Measurements from ENCODE around the gene ROBO2. TPM values are rescaled to one million over a fixed set of nuclear protein-coding genes. Genes with fewer than 3 reads are reported as not detected.

The ROBO2 gene
- polyA plus RNA-seq, 1 donor: 2.2 TPM

GRCh38 chr3:77571971-77572715 lies 532.2 kb downstream of the ROBO2 start:
- no peak for DNase-seq (ENCODE audit: low read depth)

DNA sequence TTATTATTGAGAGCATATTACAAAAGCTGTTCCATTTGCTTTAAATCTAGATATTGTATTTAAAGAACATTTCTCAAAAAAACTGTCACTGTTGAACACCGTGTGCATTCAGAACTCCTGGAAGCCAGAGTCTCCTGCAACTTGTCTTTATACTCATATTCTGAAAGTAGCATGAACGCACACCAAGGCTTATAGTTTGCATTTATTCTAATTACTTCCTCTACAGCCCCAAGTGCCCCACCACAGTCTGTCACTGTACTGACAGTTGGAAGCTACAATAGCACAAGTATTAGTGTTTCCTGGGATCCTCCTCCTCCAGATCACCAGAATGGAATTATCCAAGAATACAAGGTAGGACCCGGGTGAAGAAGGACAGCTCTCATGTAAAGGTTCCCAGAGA lies 537.4 kb downstream of the ROBO2 start:
- DNase-seq (ENCODE audit: low read depth): no peak

GRCh38 chr3:77586216-77586615 lies 546.3 kb downstream of the ROBO2 start:
- DNase-seq (ENCODE audit: low read depth): no peak

GRCh38 chr3:77588863-77589262 lies 549.0 kb downstream of the ROBO2 start:
- no peak for DNase-seq (ENCODE audit: low read depth)

DNA sequence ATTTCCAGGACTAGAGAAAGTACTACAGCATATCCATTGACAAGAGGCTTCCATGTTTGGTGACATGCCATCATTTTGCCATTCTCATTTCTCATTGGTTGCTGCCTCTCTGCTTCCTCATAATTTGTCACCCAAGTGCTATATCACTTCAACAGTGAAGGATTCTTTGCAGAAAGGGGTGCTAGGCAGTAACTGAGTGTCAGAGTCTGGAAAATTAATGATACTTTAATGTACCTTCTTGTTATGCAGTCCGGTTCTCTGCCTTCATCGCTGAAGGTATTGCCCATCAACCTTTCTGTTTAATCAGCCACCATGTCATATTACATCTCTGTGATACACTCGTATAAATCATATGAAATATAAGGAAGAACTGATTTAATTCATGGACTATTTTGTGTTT lies 550.3 kb downstream of the ROBO2 start:
- no peak for DNase-seq (ENCODE audit: low read depth)

- no peak for DNase-seq (ENCODE audit: low read depth)
These were observed 555.5 kb downstream of the ROBO2 start for GRCh38 chr3:77595371-77595870.

GRCh38 chr3:77599948-77600347 lies 560.0 kb downstream of the ROBO2 start:
- DNase-seq (ENCODE audit: low read depth): no peak

DNA sequence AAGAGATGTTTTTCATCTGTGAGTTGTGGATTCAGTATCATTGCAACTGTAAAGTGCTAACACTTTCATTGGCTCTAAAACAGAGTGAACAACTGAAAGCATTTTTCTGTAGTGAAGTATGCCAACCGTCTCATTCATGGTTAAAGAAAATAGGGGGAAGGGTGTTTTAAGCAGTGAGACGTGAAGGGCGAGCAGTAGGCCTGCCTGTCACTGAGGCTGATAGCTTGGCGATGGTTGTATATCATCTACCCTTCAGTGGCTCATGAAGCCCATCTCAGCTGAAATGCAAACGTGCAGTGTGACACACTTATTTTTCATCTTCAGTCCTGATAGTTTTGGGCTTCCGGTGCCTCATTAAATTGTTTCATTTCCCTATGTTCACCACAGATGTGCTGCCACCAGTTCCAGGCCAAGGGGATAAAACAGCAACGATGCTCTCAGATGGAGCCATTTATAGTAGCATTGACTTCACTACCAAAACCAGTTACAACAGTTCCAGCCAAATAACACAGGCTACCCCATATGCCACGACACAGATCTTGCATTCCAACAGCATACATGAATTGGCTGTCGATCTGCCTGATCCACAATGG lies 562.0 kb downstream of the ROBO2 start:
- DNase-seq (ENCODE audit: low read depth): no peak

DNA sequence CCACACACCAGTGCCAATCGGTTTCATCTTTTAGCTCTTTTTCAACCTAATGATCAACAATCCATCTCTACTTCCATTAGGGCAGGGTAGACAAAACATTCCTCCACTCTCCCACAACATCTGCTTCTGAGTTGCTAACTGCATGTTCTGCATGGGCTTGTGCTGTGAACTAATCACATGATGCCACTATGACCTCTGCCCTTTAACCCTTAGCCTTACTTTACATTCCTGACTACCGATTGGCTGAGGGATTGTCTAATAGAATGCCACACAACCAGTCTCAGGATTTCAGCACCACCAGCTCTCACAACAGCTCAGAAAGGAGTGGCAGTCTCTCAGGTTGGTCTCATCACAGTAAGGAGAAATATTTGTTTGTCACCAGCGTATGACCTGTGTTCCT lies 562.8 kb downstream of the ROBO2 start:
- DNase-seq (ENCODE audit: low read depth): no peak

DNA sequence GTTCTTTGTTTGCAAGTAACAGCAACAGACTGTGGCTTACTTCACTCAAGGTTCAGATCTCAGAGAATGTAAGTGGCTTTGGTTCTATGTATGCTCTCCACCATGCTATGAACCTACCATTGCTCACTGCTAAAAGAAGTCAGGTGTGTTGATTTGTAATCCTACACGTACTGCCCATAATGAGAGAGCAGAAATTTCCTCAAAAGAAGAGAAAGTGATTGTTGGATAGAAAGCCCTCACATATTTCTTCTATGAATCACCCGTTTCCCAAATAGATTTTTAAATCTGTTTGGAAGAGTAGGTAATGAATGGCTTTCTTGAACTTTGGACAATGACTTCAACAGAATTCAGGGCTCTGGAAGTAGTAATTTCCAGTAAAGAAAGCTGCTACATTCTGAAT lies 565.4 kb downstream of the ROBO2 start:
- no peak for DNase-seq (ENCODE audit: low read depth)

- DNase-seq (ENCODE audit: low read depth): no peak
These were observed 566.0 kb downstream of the ROBO2 start for GRCh38 chr3:77605865-77606264.

GRCh38 chr3:77606372-77606771 lies 566.5 kb downstream of the ROBO2 start:
- DNase-seq (ENCODE audit: low read depth): no peak

- DNase-seq (ENCODE audit: low read depth): no peak
These were observed 578.8 kb downstream of the ROBO2 start for GRCh38 chr3:77618686-77619085.

GRCh38 chr3:77620009-77620408 lies 580.1 kb downstream of the ROBO2 start:
- no peak for DNase-seq (ENCODE audit: low read depth)

DNA sequence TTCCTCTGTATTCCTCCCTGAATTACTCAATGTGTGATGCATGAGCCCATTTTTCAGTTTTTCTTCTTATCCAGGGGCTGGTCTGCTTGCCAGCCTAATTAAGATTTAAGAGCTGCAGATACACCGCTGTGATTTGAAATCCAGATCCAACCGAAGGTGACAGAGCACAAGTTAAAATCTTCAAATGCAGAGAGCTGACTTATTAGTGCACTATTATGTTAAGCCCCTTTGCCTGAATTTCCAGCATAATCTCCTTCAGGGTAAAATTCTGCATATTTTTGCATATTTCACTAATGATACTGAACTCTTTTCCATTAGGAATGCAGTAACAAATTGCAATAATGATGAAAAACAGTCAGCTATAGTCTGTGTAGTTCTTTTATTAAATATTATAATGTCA lies 583.6 kb downstream of the ROBO2 start:
- no peak for DNase-seq (ENCODE audit: low read depth)

GRCh38 chr3:77626157-77626556 lies 586.3 kb downstream of the ROBO2 start:
- no peak for DNase-seq (ENCODE audit: low read depth)

DNA sequence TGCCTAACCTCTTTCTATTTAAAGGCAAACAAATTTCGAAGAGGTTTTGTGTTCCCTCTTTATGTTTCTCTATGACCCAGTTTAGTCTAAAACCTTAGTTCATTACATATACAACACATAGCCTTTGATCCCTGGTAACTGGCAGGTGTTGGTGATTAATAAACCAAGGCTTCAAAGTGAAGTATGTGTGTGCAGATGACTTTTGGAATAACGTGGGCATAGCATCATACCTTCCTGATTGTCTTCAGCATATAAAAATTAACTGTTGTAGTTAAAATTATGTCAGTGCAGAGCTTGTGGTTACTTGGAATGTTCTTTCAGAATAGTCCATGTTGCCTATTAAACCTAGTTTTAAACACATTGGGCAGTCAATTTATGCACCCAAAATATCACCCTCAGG lies 608.3 kb downstream of the ROBO2 start:
- no peak for DNase-seq (ENCODE audit: low read depth)

DNA sequence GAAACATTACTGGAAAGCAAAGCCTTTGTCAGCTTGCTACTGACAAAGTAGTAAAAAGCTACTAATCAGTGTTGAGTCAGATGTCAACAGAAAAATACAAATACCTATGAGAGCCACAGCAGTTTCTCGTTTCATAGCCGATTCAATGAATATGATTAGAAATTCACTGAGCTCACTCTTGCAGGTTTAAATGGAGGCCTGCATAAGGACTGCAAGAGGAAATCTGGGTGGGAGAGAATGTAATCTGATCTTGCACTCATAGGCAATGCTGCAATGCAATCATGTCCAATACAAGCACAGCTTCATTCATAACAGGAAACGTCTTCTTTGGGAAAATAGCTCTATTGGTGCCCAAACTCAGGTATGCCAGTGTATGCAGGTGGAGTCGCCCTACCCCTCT lies 608.8 kb downstream of the ROBO2 start:
- no peak for DNase-seq (ENCODE audit: low read depth)

GRCh38 chr3:77652624-77653023 lies 612.7 kb downstream of the ROBO2 start:
- no peak for DNase-seq (ENCODE audit: low read depth)

- no peak for DNase-seq (ENCODE audit: low read depth)
These were observed 615.5 kb downstream of the ROBO2 start for GRCh38 chr3:77655396-77655795.

- DNase-seq (ENCODE audit: low read depth): no peak
These were observed 620.8 kb downstream of the ROBO2 start for GRCh38 chr3:77660718-77661117.

- no peak for DNase-seq (ENCODE audit: low read depth)
These were observed 628.0 kb downstream of the ROBO2 start for GRCh38 chr3:77667901-77668300.

DNA sequence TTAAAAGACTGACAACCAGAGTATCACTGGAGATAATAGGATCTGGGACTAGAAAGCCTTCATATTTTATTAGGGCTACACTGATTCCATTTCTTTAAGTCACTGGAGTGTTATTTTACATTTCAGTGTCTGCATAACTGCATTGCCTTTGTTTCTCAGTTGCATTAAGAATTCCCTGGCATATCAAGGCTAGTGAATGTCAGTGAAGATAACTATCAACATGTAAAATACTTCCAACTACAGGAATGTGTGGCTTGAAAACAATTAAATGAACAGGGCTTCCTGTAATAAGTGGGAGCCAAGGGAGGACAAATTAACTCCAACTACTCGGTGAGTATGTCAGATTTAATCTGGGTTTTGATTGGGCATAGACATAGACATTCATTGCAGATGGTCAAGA lies 628.5 kb downstream of the ROBO2 start:
- DNase-seq (ENCODE audit: low read depth): no peak

- DNase-seq (ENCODE audit: low read depth): no peak
These were observed 632.1 kb downstream of the ROBO2 start for GRCh38 chr3:77672016-77672415.

Data from forelimb muscle (tissue), 1 donor.